H1 (cell line): ENCODE data around the gene MAP4K4. TPM values are rescaled to one million over a fixed set of nuclear protein-coding genes. Genes with fewer than 3 reads are reported as not detected.

ENCODE experiments used
- CTCF ChIA-PET: fragments of 300-600 bp; sonication (Branson Sonifier 250); formaldehyde crosslinking; loops from one replicate; lab custom pipeline; 2021; ENCODE audit not compliant: partially characterized antibody; lab: Charles Lee
- POLR2A ChIA-PET: fragments of 300-600 bp; sonication (Branson Sonifier 250); formaldehyde crosslinking; loops from one replicate; lab custom pipeline; 2021; ENCODE audit warnings: inconsistent platforms; ENCODE audit not compliant: partially characterized antibody; lab: Charles Lee
- DNase-seq, 2 experiments: peaks; one replicate each; pipeline versions ENCODE4 v3.0.0 to v3.0.0-alpha.2; 2010 to 2022; ENCODE audit warnings: low spot score in 2 of 2, low read depth in 1 of 2, mixed read lengths in 1 of 2
- FAIRE-seq: peaks from 2 replicates; lab custom pipeline; 2011; peaks lifted over from hg19 to GRCh38; lab: Jason Lieb, UNC
- H2AFZ ChIP-seq: 2 replicates; pipeline ENCODE4 v1.8.1; 2012; ENCODE audit warnings: low read length, inconsistent platforms
- H2AK5ac ChIP-seq: 2 replicates; pipeline ENCODE4 v1.6.1; 2013; ENCODE audit warnings: low read depth, low read length
- H2BK120ac ChIP-seq: replicated peaks from 2 replicates; pipeline ENCODE3; 2013; ENCODE audit warnings: low read depth, low read length, inconsistent platforms
- H2BK12ac ChIP-seq: 2 replicates; pipeline ENCODE4 v1.6.1; 2013; ENCODE audit warnings: low read depth, low read length
- H2BK15ac ChIP-seq: 2 replicates; pipeline ENCODE4 v1.6.1; 2013; ENCODE audit warnings: low read length
- H2BK20ac ChIP-seq: 2 replicates; pipeline ENCODE4 v1.6.1; 2013; ENCODE audit warnings: low read length
- H2BK5ac ChIP-seq: 2 replicates; pipeline ENCODE4 v1.6.1; 2013; ENCODE audit warnings: low read depth, low read length
- H3K14ac ChIP-seq: 2 replicates; pipeline ENCODE4 v1.6.1; 2013; ENCODE audit warnings: inconsistent platforms; ENCODE audit not compliant: insufficient read length
- H3K18ac ChIP-seq: 2 replicates; pipeline ENCODE4 v1.6.1; 2013; ENCODE audit warnings: low read length; ENCODE audit errors: extremely low read depth
- H3K23ac ChIP-seq: 2 replicates; pipeline ENCODE4 v1.6.1; 2013; ENCODE audit warnings: inconsistent platforms; ENCODE audit not compliant: insufficient read length
- H3K23me2 ChIP-seq: 2 replicates; pipeline ENCODE4 v1.6.1; 2013; ENCODE audit warnings: low read depth, low read length
- H3K27ac ChIP-seq: 2 replicates; pipeline ENCODE4 v1.6.1; 2011; ENCODE audit warnings: low read depth, low read length, inconsistent platforms
- H3K27me3 ChIP-seq, 4 experiments: replicated peaks in 1 of 4; 1 replicate in 1 of 4; 2 replicates in 3 of 4; pipeline versions ENCODE4 v1.6.1 to v1.8.1; 2011 to 2013; ENCODE audit warnings: low read length in 3 of 4, mild to moderate bottlenecking in 3 of 4, inconsistent platforms in 2 of 4, mixed read lengths in 2 of 4, moderate library complexity in 1 of 4; ENCODE audit not compliant: control insufficient read depth in 3 of 4, insufficient read depth in 3 of 4; ENCODE audit errors: extremely low read depth in 1 of 4
- H3K36me3 ChIP-seq, 4 experiments: 2 replicates each; pipeline versions ENCODE4 v1.6.1 to v1.8.1; 2011 to 2013; ENCODE audit warnings: mild to moderate bottlenecking in 4 of 4, low read length in 3 of 4, moderate library complexity in 2 of 4, control low read depth in 1 of 4, inconsistent platforms in 1 of 4; ENCODE audit not compliant: insufficient read depth in 4 of 4, control insufficient read depth in 2 of 4
- H3K4ac ChIP-seq: replicated peaks from 2 replicates; pipeline ENCODE3; 2013; ENCODE audit warnings: low read length, low read depth, mixed read lengths, inconsistent platforms; ENCODE audit not compliant: insufficient read length
- H3K4me1 ChIP-seq, 4 experiments: replicated peaks in 1 of 4; 1 replicate in 1 of 4; 2 replicates in 3 of 4; pipeline versions ENCODE4 v1.6.1 to v1.8.1; 2011 to 2013; ENCODE audit warnings: low read length in 3 of 4, inconsistent platforms in 2 of 4, mixed read lengths in 1 of 4; ENCODE audit not compliant: insufficient read depth in 4 of 4, control insufficient read depth in 3 of 4
- H3K4me2 ChIP-seq, 2 experiments: 2 replicates each; pipeline versions ENCODE4 v1.6.1 to v1.8.1; 2011 to 2013; ENCODE audit warnings: low read depth in 2 of 2, low read length in 2 of 2, control low read depth in 1 of 2, inconsistent platforms in 1 of 2, mild to moderate bottlenecking in 1 of 2; ENCODE audit not compliant: insufficient read depth in 1 of 2
- H3K4me3 ChIP-seq, 4 experiments: fragments of 200-600, 300-600 bp in 1 of 4; sonication (generic), shearing (Covaris generic), sonication (Bioruptor Twin) in 1 of 4; 2 replicates each; pipeline versions ENCODE4 v1.5.1 to v1.8.1; 2011 to 2016; ENCODE audit warnings: low read length in 4 of 4, low read depth in 3 of 4, control low read depth in 2 of 4, inconsistent platforms in 2 of 4, mild to moderate bottlenecking in 2 of 4, mixed read lengths in 1 of 4, moderate library complexity in 1 of 4; ENCODE audit not compliant: insufficient read depth in 2 of 4; ENCODE audit errors: extremely low read depth in 1 of 4
- H3K56ac ChIP-seq: replicated peaks from 2 replicates; pipeline ENCODE3; 2013; ENCODE audit warnings: low read depth, mild to moderate bottlenecking, mixed read lengths, low read length, inconsistent platforms; ENCODE audit not compliant: insufficient read length
- H3K79me1 ChIP-seq: 2 replicates; pipeline ENCODE4 v1.6.1; 2013; ENCODE audit warnings: low read depth, low read length, control low read depth
- H3K79me2 ChIP-seq, 2 experiments: 2 replicates each; pipeline versions ENCODE4 v1.6.1 to v1.8.1; 2012 to 2013; ENCODE audit warnings: low read length in 2 of 2, mild to moderate bottlenecking in 2 of 2, inconsistent platforms in 1 of 2; ENCODE audit not compliant: insufficient read depth in 2 of 2, control insufficient read depth in 1 of 2
- H3K9ac ChIP-seq, 4 experiments: replicated peaks in 1 of 4; 1 replicate in 1 of 4; 2 replicates in 3 of 4; pipeline versions ENCODE4 v1.6.1 to v1.8.1; 2011 to 2013; ENCODE audit warnings: low read depth in 3 of 4, low read length in 3 of 4, control low read depth in 2 of 4, mild to moderate bottlenecking in 2 of 4, moderate library complexity in 2 of 4, inconsistent platforms in 1 of 4; ENCODE audit errors: extremely low read depth in 1 of 4
- H3K9me3 ChIP-seq, 2 experiments: 2 replicates each; pipeline versions ENCODE4 v1.6.1 to v1.8.1; 2012 to 2013; ENCODE audit warnings: mild to moderate bottlenecking in 2 of 2, moderate library complexity in 2 of 2, control low read depth in 1 of 2, inconsistent platforms in 1 of 2, low read depth in 1 of 2, low read length in 1 of 2, mixed read lengths in 1 of 2; ENCODE audit not compliant: insufficient read depth in 2 of 2
- H4K20me1 ChIP-seq, 2 experiments: replicated peaks in 1 of 2; 2 replicates each; pipeline versions ENCODE3 to v1.8.1; 2011 to 2013; ENCODE audit warnings: inconsistent platforms in 2 of 2, low read length in 2 of 2, mild to moderate bottlenecking in 1 of 2; ENCODE audit not compliant: insufficient read depth in 2 of 2, control insufficient read depth in 1 of 2
- H4K5ac ChIP-seq: 2 replicates; pipeline ENCODE4 v1.6.1; 2013; ENCODE audit warnings: low read length, low read depth, mixed read lengths, inconsistent platforms; ENCODE audit not compliant: insufficient read length
- H4K8ac ChIP-seq: 2 replicates; pipeline ENCODE4 v1.8.0; 2013; ENCODE audit warnings: mild to moderate bottlenecking, moderate library complexity, low read length, inconsistent platforms; ENCODE audit not compliant: insufficient read depth; ENCODE audit errors: extremely low read depth
- H4K91ac ChIP-seq: replicated peaks from 2 replicates; pipeline ENCODE3; 2013; ENCODE audit warnings: low read length, mixed read lengths, inconsistent platforms; ENCODE audit not compliant: insufficient read length
- CEBPB ChIP-seq: IDR thresholded peaks from 2 replicates; pipeline ENCODE4 v1.6.1; 2012; ENCODE audit warnings: low read depth, low read length
- EP300 ChIP-seq, 2 experiments: IDR thresholded peaks; 1 replicate in 1 of 2; 2 replicates in 1 of 2; pipeline ENCODE4 v1.6.1; 2011 to 2012; ENCODE audit warnings: low read depth in 2 of 2, low read length in 2 of 2, mild to moderate bottlenecking in 2 of 2, borderline replicate concordance in 1 of 2, inconsistent platforms in 1 of 2, moderate library complexity in 1 of 2
- PHF8 ChIP-seq: fragments of 200-600 bp; sonication (generic); conservative IDR thresholded peaks from 2 replicates; pipeline ENCODE4 v1.7.1; 2012; ENCODE audit warnings: low read depth, mild to moderate bottlenecking, inconsistent platforms, low read length, moderate library complexity
- RBBP5 ChIP-seq: IDR thresholded peaks from 2 replicates; pipeline ENCODE4 v1.7.1; 2012; ENCODE audit warnings: low read depth, mild to moderate bottlenecking, inconsistent platforms, low read length, moderate library complexity, borderline replicate concordance
- WGBS, 2 experiments: shearing (Covaris generic) in 1 of 2; methylation state at CpG; one replicate each; pipeline versions ENCODE4 v1.1.6 to v1.1.7; 2013 to 2015; ENCODE audit warnings: low lambda C conversion rate in 2 of 2, mixed read lengths in 2 of 2, inconsistent platforms in 1 of 2, low coverage in 1 of 2, missing lambda C conversion rate in 1 of 2; ENCODE audit not compliant: insufficient replicate concordance in 2 of 2, insufficient coverage in 1 of 2, insufficient read length in 1 of 2; ENCODE audit errors: extremely low coverage in 1 of 2, missing lambda C conversion rate in 1 of 2; 5-methylcytosine and 5-hydroxymethylcytosine counted together
- polyA plus RNA-seq, 7 experiments: library from polyadenylated mRNA; depleted of rRNA in 3 of 7; stranded (reverse) in 5 of 7; unstranded in 2 of 7; fragments of >200 nt in 5 of 7; fragments of 200-250 nt in 2 of 7; gene quantifications; 1 replicate in 5 of 7; 2 replicates in 1 of 7; 4 replicates in 1 of 7; pipeline versions ENCODE4 v1.2.1 to v1.2.3, GENCODE V29; 2011 to 2013; ENCODE audit warnings: missing spikeins in 2 of 7, mixed read lengths in 2 of 7
- total RNA-seq: library from RNA; stranded (reverse); fragmentation: NEBNext Ultra II Directional; extraction: Animal tissue kit (Norgen Biotek cat#: 25700); gene quantifications from 2 replicates; pipeline ENCODE4 v1.2.1, GENCODE V29; 2021

MAP4K4 gene
- total and polyA plus RNA-seq, 2 of the 8 experiments (the other 6 are each of a cell fraction or from before 2014, with no cell fraction given): 53.2 to 138 TPM

DNA sequence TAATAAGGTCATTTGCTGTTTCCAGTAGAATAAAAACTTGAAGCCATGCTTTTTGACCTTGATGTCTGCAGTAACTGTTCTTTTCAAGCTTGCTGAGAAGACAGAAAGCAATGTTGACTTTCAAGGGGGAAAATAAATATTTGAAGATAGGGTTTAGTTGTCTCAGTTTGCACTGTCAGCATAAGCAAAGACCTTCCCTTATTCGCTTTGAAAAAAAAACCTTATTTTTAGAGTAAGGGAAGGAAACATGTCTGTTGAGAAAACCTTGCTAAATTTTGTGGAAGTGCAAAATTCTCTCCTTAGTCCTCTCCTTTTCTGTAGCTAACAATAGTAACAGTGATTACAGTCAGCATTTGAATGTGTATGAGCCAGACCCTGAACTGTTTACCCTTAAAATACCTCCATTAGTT is 43.1 kb downstream of the MAP4K4 start:
- FAIRE-seq: no peak
- POLR2A ChIA-PET: no interaction called here
- no peak overlapping the region for H3K9ac ChIP-seq
- no peak overlapping the region for H4K8ac ChIP-seq
- no peak for TF ChIP-seq CEBPB
- TF ChIP-seq EP300 (IDR thresholded peaks at IDR 0.05; ENCODE audit: borderline replicate concordance in 1 of 2, low read depth in 2 of 2, low read length in 2 of 2): no peak
- no peak for TF ChIP-seq PHF8
- TF ChIP-seq RBBP5: no peak
- TF ChIP-seq, all 59 proteins: peak for 0
- H3K4me2 ChIP-seq: peak overlapping the region in 1 of 2 experiments; percentile 41; a peak in 1 of 4 replicates
- H2AK5ac ChIP-seq: no peak overlapping the region
- no peaks in the 10 kb centered on the region for H3K36me3 ChIP-seq
- no peaks in the 10 kb centered on the region for H3K27me3 ChIP-seq
- CTCF ChIA-PET: interaction anchor here (0.9 to 1.2 kb wide), 2 partner anchors 15 to 17 kb away, joined by 3 to 4 read pairs; no protein-coding TSS in a partner anchor
- H3K4me1 ChIP-seq: peaks cover 6 to 24% (median 15%) of the 10 kb centered on the region in 4 experiments; a peak in 6 of 7 replicates
- no peak overlapping the region for H3K4ac ChIP-seq
- H3K14ac ChIP-seq: no peak overlapping the region
- no peak overlapping the region for H3K23ac ChIP-seq
- peaks cover 12% of the 10 kb centered on the region for H3K79me1 ChIP-seq
- H3K23me2 ChIP-seq: no peaks in the 10 kb centered on the region
- no peak overlapping the region for H2BK12ac ChIP-seq
- no peak overlapping the region for H2BK20ac ChIP-seq
- H4K5ac ChIP-seq: peak overlapping the region; percentile 17
- H3K27ac ChIP-seq: no peak overlapping the region
- H2BK15ac ChIP-seq: no peak overlapping the region
- no peak overlapping the region for H2BK5ac ChIP-seq
- H4K91ac ChIP-seq: no peak overlapping the region
- no peak overlapping the region for H2BK120ac ChIP-seq
- H4K20me1 ChIP-seq: peaks cover 11 to 14% of the 10 kb centered on the region in 2 experiments
- H3K4me3 ChIP-seq: peak overlapping the region in 1 of 4 experiments; percentile 10; a peak in 1 of 8 replicates
- H3K18ac ChIP-seq: no peak overlapping the region
- no peaks in the 10 kb centered on the region for H3K9me3 ChIP-seq
- no peak for DNase-seq
- WGBS, 2 experiments: 89% methylated on average over 1 of the region's 1 CpG; no CpG with 5 or more reads in 1 of the 2 experiments
- H2AFZ ChIP-seq: no peak overlapping the region
- no peak overlapping the region for H3K56ac ChIP-seq
- H3K79me2 ChIP-seq: peaks cover 36 to 92% of the 10 kb centered on the region in 2 experiments; a peak in 3 of 4 replicates
